Astrocyte of the spinal cord (primary cell): Measurements from ENCODE around the gene USP13.

Experiments
- DNase-seq: peaks from one replicate; pipeline ENCODE4 v3.0.0; 2011; ENCODE audit warnings: low read depth, low spot score
- H3K4me3 ChIP-seq: 2 replicates; pipeline ENCODE4 v1.5.1; 2011; ENCODE audit warnings: low read depth, mild to moderate bottlenecking, low read length, moderate library complexity
- CTCF ChIP-seq: IDR thresholded peaks from 2 replicates; pipeline ENCODE4 v1.5.1; 2012; ENCODE audit warnings: low read depth, mild to moderate bottlenecking, low read length, inconsistent platforms
- in situ Hi-C: cut with HindIII; loops from 2 replicates; pipeline ENCODE4 v1.10.0; 2017; ENCODE audit warnings: low sequenced_read_pairs

USP13 gene

GRCh38 chr3:179670311-179670710 lies 17.5 kb downstream of the USP13 start:
- in situ Hi-C loops, result no loop called here
- TF ChIP-seq CTCF, result no peak
- no peak overlapping the region for H3K4me3 ChIP-seq
- no peak for DNase-seq

DNA sequence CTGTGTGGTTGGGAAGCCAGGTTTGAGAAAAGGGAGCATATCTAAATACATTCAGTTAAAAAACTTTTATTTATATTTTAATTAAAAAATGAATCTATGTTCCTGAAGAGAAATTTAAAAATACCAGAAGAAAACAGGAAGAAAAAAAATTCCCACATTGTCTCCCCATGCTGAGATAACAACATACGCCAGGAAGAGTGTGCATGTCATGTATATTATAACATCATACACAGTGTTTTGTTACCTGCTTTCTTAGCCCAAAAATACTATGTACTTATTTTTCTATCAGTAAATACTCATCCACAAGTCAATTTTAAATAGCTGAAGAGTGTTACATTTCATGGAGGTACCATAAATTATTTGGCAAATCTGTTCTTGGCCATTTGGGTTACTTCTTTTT lies 18.5 kb downstream of the USP13 start:
- in situ Hi-C loops, result no loop called here
- no peak for DNase-seq
- H3K4me3 ChIP-seq, result no peak overlapping the region
- no peak for TF ChIP-seq CTCF

DNA sequence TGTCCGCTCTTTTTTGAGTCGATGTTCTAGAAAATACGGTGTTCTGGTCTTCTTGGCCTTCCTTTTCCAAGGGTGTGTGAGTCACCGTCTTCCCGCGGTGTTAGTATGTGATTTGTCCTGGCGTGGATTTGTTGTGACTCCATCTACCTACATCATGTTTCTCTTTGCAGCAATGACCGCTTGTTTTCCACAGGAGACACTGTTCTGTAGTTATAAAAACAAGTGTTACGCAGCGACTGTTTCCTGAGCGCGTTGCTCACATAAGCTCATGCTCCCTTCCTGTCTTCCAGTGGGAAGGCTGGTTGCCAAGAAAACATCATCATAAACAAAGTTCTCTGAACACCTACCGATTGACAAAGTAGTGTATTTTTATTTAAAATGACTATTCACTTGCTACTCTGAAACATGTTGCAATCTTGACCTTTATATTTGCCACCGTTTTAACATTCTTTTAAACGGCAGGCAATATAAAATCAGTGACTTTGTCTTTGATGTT lies 19.0 kb downstream of the USP13 start:
- peak; percentile 92 for DNase-seq
- in situ Hi-C loops, result no loop called here
- H3K4me3 ChIP-seq, result no peak overlapping the region
- TF ChIP-seq CTCF, result no peak

DNA sequence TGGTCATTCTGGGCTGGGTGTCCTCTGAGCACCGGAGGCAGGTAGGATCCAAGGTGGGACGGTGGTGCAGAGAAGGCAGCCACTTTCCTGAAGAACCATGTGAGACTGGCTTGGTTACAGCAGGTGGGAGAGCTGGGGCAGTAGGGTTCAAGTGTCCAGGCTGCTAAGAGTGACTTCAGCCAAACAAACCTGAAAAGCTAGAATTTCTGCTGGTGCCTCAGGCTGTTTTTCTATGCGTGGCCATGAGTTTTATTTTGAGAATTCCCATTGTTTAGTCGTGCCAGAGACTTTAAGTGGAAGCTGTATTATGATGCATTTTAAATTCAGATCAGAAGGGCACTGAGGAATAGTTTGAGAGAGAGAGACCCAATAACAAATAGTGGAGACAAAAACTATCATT lies 20.1 kb downstream of the USP13 start:
- no peak for TF ChIP-seq CTCF
- DNase-seq, result no peak
- H3K4me3 ChIP-seq, result no peak overlapping the region
- in situ Hi-C loops, result no loop called here

DNA sequence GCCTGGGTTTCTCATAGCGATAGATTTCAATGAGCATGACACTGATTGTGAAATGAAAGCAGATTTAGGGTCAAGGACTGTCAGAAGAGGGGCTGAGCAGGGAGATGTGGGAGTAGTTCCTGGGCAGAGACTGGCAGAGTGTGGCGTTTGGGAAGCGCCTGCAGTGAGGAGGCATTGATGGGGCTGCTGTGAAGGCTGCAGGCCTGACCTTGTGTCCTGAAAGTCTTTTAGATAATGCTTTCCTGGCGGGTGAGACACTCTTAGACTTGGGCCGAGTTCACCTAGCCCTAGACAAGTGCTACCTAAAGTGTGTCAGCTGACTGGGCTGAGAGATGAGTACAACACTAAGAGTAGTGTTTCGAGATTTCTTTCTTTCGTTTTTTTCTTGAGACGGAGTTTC lies 20.7 kb downstream of the USP13 start:
- no peak for DNase-seq
- no peak for TF ChIP-seq CTCF
- in situ Hi-C loops, result no loop called here
- H3K4me3 ChIP-seq, result no peak overlapping the region

- TF ChIP-seq CTCF, result no peak
- no peak overlapping the region for H3K4me3 ChIP-seq
- in situ Hi-C loops, result no loop called here
- no peak for DNase-seq
These were observed 23.2 kb downstream of the USP13 start for GRCh38 chr3:179676081-179676480.

- H3K4me3 ChIP-seq, result no peak overlapping the region
- no peak for DNase-seq
- TF ChIP-seq CTCF, result no peak
- in situ Hi-C loops, result no loop called here
These were observed 25.0 kb downstream of the USP13 start for GRCh38 chr3:179677884-179678283.
